ENCODE results near the gene CFHR3.
"Not testable (repeated sequence)": the region's sequence is repeated elsewhere in the genome, so short reads cannot be mapped to it uniquely, and the experiment has no call there.

GRCh38 chr1:196801920-196802319, 27.3 kb downstream of the CFHR3 start:
- not testable (repeated sequence) for TF ChIP-seq CTCF (IDR thresholded peaks at IDR 0.05 in 2 of 3, conservative IDR thresholded peaks at IDR 0.05 in 1 of 3; ENCODE audit: borderline replicate concordance in 1 of 3, insufficient read depth in 1 of 3, low read depth in 2 of 3, low read length in 2 of 3); POLR2AphosphoS5 (IDR thresholded peaks at IDR 0.05; ENCODE audit: low read depth, low read length); POLR2A (IDR thresholded peaks at IDR 0.05; ENCODE audit: borderline replicate concordance, extremely low read depth, insufficient read depth, insufficient read length); EZH2phosphoT487 (IDR thresholded peaks at IDR 0.05; ENCODE audit: borderline replicate concordance); YY1 (IDR thresholded peaks at IDR 0.05; ENCODE audit: extremely low read depth, insufficient replicate concordance, low read depth, low read length); JUND (IDR thresholded peaks at IDR 0.05); CBX3 (IDR thresholded peaks at IDR 0.05; ENCODE audit: low read depth); ELF1 (IDR thresholded peaks at IDR 0.05; ENCODE audit: borderline replicate concordance, low read depth); EZH2 (IDR thresholded peaks at IDR 0.05); TCF7L2 (IDR thresholded peaks at IDR 0.05; ENCODE audit: borderline replicate concordance, extremely low read depth, insufficient read depth, insufficient read length); FOSL1 (IDR thresholded peaks at IDR 0.05; ENCODE audit: low read depth); SP1 (IDR thresholded peaks at IDR 0.05; ENCODE audit: low read depth); REST (IDR thresholded peaks at IDR 0.05; ENCODE audit: low read depth)
